HCT116 (cell line): ENCODE measurements around the gene PCSK6.

Source experiments
- ATF3 ChIP-seq: IDR thresholded peaks from 2 replicates; pipeline ENCODE4 v1.6.1; 2012
- CTCF ChIP-seq, 3 experiments: fragments of 200-600 bp in 1 of 3; sonication (generic) in 1 of 3; IDR thresholded peaks in 2 of 3; conservative IDR thresholded peaks in 1 of 3; 2 replicates each; pipeline ENCODE4 v1.5.1; 2012 to 2017; ENCODE audit warnings: low read depth in 2 of 3, low read length in 2 of 3, antibody characterized with exemption in 1 of 3, borderline replicate concordance in 1 of 3, control low read depth in 1 of 3, mild to moderate bottlenecking in 1 of 3, mixed read lengths in 1 of 3, mixed run types in 1 of 3, moderate library complexity in 1 of 3; ENCODE audit not compliant: insufficient read depth in 1 of 3
- FOSL1 ChIP-seq: IDR thresholded peaks from 2 replicates; pipeline ENCODE4 v1.6.1; 2012; ENCODE audit warnings: low read depth
- JUND ChIP-seq: IDR thresholded peaks from 2 replicates; pipeline ENCODE4 v1.6.1; 2012
- POLR2A ChIP-seq: IDR thresholded peaks from 2 replicates; pipeline ENCODE4 v1.7.0; 2011; ENCODE audit warnings: borderline replicate concordance; ENCODE audit not compliant: insufficient read depth, insufficient read length; ENCODE audit errors: extremely low read depth
- RAD21 ChIP-seq: IDR thresholded peaks from 2 replicates; pipeline ENCODE4 v1.6.1; 2012; ENCODE audit warnings: low read depth, mild to moderate bottlenecking
- SP1 ChIP-seq: IDR thresholded peaks from 2 replicates; pipeline ENCODE4 v1.6.1; 2012; ENCODE audit warnings: low read depth
- YY1 ChIP-seq: IDR thresholded peaks from 2 replicates; pipeline ENCODE4 v1.6.1; 2011; ENCODE audit warnings: low read length, low read depth, moderate library complexity, mild to moderate bottlenecking; ENCODE audit not compliant: insufficient replicate concordance; ENCODE audit errors: extremely low read depth
- ZBTB33 ChIP-seq: IDR thresholded peaks from 2 replicates; pipeline ENCODE4 v1.6.1; 2011; ENCODE audit warnings: mild to moderate bottlenecking, low read length, moderate library complexity; ENCODE audit not compliant: insufficient replicate concordance; ENCODE audit errors: extremely low read depth
- ZNF274 ChIP-seq: fragments of 200-500 bp; sonication (Bioruptor generic); IDR thresholded peaks from 2 replicates; pipeline ENCODE4 v1.6.1; 2014; ENCODE audit warnings: mild to moderate bottlenecking, low read depth, low read length, inconsistent platforms

GRCh38 chr15:101267320-101268104, 222.0 kb downstream of the PCSK6 start:
- TF ChIP-seq POLR2A (no peak), FOSL1 (no peak), CTCF (IDR thresholded peaks at IDR 0.05 in 2 of 3, conservative IDR thresholded peaks at IDR 0.05 in 1 of 3; ENCODE audit: borderline replicate concordance in 1 of 3, insufficient read depth in 1 of 3, low read depth in 2 of 3, low read length in 2 of 3) (no peak), ATF3 (no peak), YY1 (no peak), RAD21 (no peak), ZNF274 (no peak), JUND (no peak), SP1 (no peak), ZBTB33 (no peak)
